Activated CD4-positive, alpha-beta T cell treated with anti-CD3 and anti-CD28 coated beads for 48 hours (primary cell): ENCODE data around the gene CSRP1.
"Not testable (repeated sequence)": the region's sequence is repeated elsewhere in the genome, so short reads cannot be mapped to it uniquely, and the experiment has no call there.

Experiments used
- DNase-seq: peaks from one replicate; pipeline ENCODE4 v3.0.0-alpha.2; 2020

The CSRP1 gene

GRCh38 chr1:201537891-201538611 is 31.1 kb upstream of the CSRP1 start:
- DNase-seq = no peak

- no peak for DNase-seq
Measured at GRCh38 chr1:201537467-201537866, 30.5 kb upstream of the CSRP1 start.

- no peak for DNase-seq
Measured at GRCh38 chr1:201537028-201537427, 30.1 kb upstream of the CSRP1 start.

GRCh38 chr1:201536558-201536957 is 29.6 kb upstream of the CSRP1 start:
- no peak for DNase-seq

GRCh38 chr1:201535919-201536245 is 29.0 kb upstream of the CSRP1 start:
- DNase-seq = no peak

- no peak for DNase-seq
Measured at GRCh38 chr1:201535046-201535918, 28.4 kb upstream of the CSRP1 start.

- no peak for DNase-seq
Measured at GRCh38 chr1:201533836-201534235, 26.9 kb upstream of the CSRP1 start.

- DNase-seq = no peak
Measured at GRCh38 chr1:201531551-201532425, 24.9 kb upstream of the CSRP1 start.

GRCh38 chr1:201530741-201531531 is 24.0 kb upstream of the CSRP1 start:
- peak; percentile 75 for DNase-seq

- DNase-seq = no peak
Measured at GRCh38 chr1:201528631-201529252, 21.8 kb upstream of the CSRP1 start.

GRCh38 chr1:201527879-201528278 is 21.0 kb upstream of the CSRP1 start:
- DNase-seq = no peak

- DNase-seq = no peak
Measured at GRCh38 chr1:201525193-201525778, 18.4 kb upstream of the CSRP1 start.

GRCh38 chr1:201520046-201520575 is 13.2 kb upstream of the CSRP1 start:
- not testable (repeated sequence) for DNase-seq

- no peak for DNase-seq
Measured at GRCh38 chr1:201518071-201518470, 11.1 kb upstream of the CSRP1 start.

- DNase-seq = no peak
Measured at GRCh38 chr1:201517631-201518030, 10.7 kb upstream of the CSRP1 start.

- no peak for DNase-seq
Measured at GRCh38 chr1:201516511-201517127, 9.7 kb upstream of the CSRP1 start.

- DNase-seq = no peak
Measured at GRCh38 chr1:201515895-201516294, 9.0 kb upstream of the CSRP1 start.

GRCh38 chr1:201515062-201515750 is 8.3 kb upstream of the CSRP1 start:
- no peak for DNase-seq

GRCh38 chr1:201514466-201514865 is 7.5 kb upstream of the CSRP1 start:
- DNase-seq = no peak
